ENCODE measurements around the gene OR5K4.

Gene OR5K4

DNA sequence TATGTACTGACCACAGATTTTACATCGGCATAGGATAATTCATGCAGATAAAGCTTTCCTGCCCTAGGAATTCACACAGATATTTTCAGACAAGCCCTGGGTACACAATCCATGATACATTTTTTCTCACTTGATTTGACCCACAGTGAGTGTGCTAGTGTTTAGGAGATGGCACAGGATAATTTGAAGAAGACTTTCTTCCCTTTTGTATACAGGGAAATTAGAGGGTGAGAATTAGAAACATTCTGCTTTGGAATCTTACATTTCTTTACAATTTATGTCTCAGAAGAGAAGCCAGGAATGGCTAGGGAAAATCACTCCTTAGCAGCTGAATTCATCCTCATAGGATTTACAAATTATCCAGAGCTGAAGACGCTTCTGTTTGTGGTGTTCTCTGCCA, at the start of gene OR5K4:
TSS of gene OR5K4 (plus strand) at position 301 of the 400 bp plus-strand sequence. CDS start at position 301, 0 bp downstream.
- DNase-seq, result no peak

DNA sequence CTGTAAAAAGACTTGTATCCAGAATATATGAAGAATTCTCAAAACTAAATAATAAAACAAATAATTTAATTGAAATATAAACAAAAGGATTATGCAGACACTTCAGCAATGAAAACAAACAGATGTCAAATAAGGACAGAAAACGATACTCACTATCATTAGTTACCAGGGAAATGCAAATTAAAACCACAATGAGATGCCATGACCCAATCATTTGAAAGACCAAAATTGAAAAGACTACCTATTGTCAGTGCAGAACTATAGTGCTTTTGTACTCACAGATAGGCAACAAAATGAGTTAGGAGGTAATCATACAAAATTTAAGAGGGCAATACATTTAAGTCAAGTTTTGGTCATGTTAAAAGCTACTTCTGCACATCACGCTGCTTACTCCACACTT, 31.6 kb upstream of the OR5K4 start:
- no peak for ATAC-seq
- no peak for DNase-seq

More for the DNA sequence above, at the start of gene OR5K4:
- ATAC-seq, result no peak

- ATAC-seq (no peak), DNase-seq (no peak)
Measured at GRCh38 chr3:98322686-98323085, 31.0 kb upstream of the OR5K4 start.

DNA sequence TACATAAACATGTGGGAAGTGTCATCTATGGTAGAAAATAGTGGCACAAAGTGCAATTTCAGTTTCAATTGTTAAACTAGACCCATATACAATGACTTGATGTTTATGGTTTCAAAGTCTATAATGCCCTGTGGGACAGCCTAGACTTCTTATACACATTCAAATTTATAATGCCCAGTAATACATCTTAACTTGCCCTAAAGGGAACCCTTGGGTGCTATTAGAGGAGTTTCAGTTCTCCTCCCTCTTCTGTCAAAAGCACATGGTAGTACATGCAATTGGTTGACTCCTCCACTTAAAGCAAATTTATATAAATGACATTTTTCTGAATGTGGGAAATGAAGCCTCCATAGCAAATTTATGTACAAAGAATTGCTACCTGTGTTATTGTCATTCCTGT, 30.2 kb upstream of the OR5K4 start:
- no peak for DNase-seq
- no peak for ATAC-seq

GRCh38 chr3:98325055-98325454, 28.6 kb upstream of the OR5K4 start:
- ATAC-seq (no peak), DNase-seq (no peak)

- no peak for DNase-seq
Measured at GRCh38 chr3:98326105-98326893, 27.4 kb upstream of the OR5K4 start.

DNA sequence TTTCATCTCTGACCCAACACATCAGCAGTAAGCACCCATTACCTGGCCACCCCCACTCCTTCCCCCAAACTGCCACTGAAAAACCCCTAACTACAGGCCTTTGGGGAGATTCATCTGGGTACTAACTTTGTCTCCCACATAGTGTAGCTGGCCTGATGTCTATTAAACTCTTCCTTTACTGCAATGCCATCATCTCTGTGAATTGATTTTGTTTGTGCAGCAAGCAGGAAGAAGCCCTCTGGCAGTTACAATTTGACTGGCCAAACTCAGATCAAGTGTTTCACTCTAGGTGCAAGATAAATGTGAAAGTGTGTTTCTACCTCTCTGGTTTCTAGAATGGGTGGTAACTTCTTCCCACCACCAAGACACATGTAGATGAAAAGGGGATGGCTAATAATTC, 26.7 kb upstream of the OR5K4 start:
- ATAC-seq, result no peak
- no peak for DNase-seq

More at GRCh38 chr3:98326105-98326893, 27.4 kb upstream of the OR5K4 start:
- ATAC-seq, result no peak

- ATAC-seq (no peak), DNase-seq (no peak)
Measured at GRCh38 chr3:98328933-98329332, 24.7 kb upstream of the OR5K4 start.

- peak; percentile 61 for ATAC-seq
- peak; percentile 35 for DNase-seq
Measured at GRCh38 chr3:98329392-98330124, 24.1 kb upstream of the OR5K4 start.

DNA sequence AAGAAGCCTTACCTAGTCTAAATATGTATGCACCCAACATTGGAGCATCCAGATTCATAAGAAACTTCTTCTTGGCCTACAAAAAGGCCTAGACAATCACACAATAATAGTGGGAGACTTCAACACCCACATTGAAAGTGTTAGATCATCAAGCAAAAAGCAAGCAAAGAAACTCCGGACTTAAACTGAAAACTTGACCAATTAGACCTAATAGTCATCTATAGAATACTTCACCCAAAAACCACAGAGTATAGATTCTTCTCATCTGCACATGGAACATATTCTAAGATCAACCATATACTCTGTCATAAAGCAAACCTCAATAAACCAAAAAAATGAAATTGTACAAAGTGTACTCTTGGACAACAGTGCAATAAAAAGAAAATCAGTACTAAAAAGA, 22.3 kb upstream of the OR5K4 start:
- ATAC-seq, result no peak
- DNase-seq, result no peak

DNA sequence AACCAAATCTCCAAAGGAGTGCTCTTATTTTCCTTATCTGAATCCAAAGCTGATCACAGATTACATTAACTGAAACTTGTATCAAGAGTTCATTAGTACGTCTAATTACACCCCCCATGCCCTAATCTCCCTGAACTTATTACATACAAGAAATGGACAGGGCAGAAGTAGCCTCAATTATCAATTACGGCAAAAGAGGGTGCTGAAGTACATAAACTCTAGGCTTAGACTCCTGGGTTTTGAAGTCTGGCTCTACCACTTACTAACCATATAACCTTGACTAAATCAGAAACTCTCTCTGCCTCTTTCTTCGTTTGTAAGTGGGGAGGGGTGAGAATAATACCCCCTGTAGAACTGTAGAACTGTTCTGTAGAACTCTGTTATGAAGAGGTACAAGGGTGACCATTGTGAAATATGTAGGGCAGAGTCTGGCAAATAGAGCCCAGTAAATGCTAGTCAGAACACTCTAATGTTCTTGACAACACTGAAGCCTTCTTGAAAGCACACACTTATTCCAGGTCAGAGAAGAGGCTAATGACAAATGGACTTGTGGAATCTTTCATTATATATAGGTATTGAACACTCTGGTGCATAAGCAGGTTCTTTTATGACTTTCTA, 19.6 kb upstream of the OR5K4 start:
- ATAC-seq (peak; percentile 40), DNase-seq (no peak)

DNA sequence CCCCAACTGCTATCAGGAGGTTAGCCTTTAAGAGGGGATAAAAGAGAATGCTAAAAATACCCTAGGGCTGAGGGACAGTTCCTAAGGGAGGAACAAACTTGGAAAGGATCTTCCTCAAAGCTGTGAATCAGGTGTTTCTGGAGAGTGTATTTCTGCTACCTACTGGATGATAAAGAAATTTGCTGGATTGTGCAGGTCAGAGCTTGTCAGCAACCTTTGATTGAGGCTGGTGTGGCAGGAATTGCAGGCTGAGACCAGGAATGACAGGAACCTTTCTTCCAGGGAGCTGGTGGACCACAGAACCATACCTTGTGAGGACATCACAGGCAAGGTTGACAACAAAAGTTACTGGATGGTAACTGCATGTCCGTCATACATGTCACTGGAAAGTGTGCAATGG, 14.6 kb upstream of the OR5K4 start:
- DNase-seq (no peak), ATAC-seq (no peak)

DNA sequence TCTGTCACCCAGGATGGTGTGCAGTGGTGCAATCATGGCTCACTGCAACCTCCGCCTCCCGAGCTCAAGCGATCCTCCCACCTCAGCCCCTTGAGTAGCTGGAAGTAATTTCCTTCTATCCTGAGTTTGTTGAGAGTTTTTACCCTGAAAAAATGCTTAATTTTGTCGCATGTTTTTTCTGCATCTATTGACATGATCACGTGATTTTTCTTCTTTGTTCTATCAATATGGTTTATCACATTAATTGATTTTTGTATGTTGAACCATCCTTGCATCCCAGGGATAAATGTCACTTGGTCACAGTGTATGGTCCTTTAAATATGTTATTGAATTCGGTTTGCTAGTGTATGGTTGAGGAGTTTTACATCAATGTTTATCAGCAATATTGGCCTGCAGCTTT, 11.9 kb upstream of the OR5K4 start:
- ATAC-seq (no peak), DNase-seq (no peak)

- no peak for ATAC-seq
- DNase-seq, result peak; percentile 32
Measured at GRCh38 chr3:98343647-98344507, 9.8 kb upstream of the OR5K4 start.

DNA sequence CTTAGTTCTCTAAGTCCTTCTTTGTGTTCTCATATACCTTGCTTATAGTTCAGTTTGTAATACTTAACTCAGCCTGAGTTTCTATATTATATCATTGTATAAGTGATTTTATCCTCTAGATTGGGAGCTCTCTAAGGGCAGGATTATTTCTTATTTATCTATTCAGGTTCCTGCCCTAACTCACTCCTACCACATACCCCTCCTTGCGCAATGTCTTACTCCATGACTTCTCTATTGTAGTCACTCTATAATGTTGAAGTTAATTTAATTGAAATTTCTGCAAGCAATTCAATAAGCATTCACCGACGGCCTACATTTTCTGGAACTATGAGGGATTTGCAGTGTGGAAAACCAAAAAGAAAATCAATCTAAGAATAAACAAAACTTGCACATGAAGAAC, 3.6 kb upstream of the OR5K4 start:
- DNase-seq, result no peak
- ATAC-seq, result no peak

GRCh38 chr3:98359250-98359649, 5.6 kb downstream of the OR5K4 start:
- DNase-seq, result no peak
- no peak for ATAC-seq

- no peak for ATAC-seq
- DNase-seq, result no peak
Measured at GRCh38 chr3:98359993-98360675, 6.5 kb downstream of the OR5K4 start.

- ATAC-seq (no peak), DNase-seq (no peak)
Measured at GRCh38 chr3:98360681-98361080, 7.0 kb downstream of the OR5K4 start.

DNA sequence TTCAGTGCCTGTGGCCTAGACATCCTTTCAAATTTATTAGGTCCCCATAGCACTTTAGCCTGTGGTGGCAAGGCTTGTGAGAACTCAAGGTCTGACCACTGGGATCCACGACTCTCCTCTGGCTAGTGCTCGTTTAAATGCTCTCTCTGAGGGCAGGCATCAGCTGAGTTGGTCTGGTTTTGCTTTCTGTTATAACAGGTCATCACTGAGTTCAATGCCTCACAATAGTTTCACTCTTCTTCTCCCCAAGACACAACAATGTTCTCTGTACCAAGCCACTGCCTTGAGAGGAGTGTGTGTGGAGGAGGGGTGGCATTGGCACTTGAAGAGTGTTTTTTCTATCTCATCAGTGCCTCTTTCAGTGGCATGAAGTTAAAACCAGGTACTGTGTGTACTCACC, 7.6 kb downstream of the OR5K4 start:
- no peak for DNase-seq
- ATAC-seq, result no peak

DNA sequence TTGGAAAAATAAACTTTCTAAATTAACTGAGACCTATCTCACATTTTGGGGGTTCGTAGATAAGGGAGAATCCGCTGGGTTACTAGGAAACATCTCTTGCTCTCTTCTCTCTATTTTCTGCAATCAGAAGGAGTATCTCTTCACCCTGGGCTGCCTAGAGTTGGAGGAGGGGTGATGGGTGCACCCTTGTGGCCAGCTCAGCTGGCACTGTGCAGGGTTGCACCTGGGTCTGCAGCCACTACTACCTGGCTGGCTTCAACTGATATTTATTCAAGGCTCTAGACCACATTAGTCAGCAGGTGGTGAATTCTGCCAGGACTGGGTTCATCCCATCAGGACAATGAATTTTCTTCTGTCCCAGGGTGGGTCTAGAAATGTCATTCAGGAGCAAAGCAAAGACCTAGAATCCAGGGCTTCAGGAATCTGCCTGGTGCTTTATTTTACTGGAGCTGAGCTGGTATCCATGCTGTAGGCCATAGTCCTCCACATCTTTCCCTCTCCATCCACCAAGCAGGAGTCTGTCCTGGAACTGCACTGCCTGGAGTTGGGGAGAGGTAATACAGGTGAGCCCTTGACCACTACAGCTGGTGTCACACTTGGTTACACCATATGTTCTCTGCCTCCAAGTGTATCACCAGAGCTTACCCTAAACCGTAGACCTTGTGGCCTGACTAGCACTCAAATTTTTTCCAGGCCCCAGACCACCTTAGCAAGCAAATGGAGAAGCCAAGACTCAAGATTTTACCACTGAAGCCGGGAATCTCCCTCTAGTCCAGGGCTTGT, 14.0 kb downstream of the OR5K4 start:
- no peak for ATAC-seq
- DNase-seq, result no peak

DNA sequence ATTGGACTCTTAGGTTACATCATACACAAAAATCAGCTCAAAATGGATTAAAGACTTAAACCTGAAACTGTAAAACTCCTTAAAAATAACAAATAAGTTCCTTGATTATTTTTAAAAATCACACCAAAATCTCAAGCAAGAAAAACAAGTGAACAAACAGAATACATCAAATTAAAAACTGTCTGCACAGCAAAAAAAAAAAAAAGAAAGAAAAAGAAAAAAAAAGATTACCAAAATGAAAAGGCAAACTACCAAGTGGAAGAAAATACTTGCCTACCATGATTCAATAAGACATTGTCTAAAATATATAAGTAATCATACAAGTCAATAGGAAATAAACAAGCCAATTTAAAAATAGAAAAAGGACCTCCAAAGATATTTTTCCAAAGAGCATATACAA, 17.5 kb downstream of the OR5K4 start:
- ATAC-seq (no peak), DNase-seq (no peak)
